ENCODE data around the gene RCAN2.
A peak's percentile ranks its signal among the peaks of the same experiment; 100 is the strongest.

RCAN2 gene

GRCh38 chr6:46491628-46492547 is 639 bp upstream of the RCAN2 start:
- peak in 1 of 2 donors; percentile 3 for DNase-seq (ENCODE audit: low read depth in 2 of 2)

GRCh38 chr6:46490425-46491200 is 636 bp downstream of the RCAN2 start:
- DNase-seq (ENCODE audit: low read depth in 2 of 2) = no peak

GRCh38 chr6:46486181-46486580 is 5.1 kb downstream of the RCAN2 start:
- no peak for DNase-seq (ENCODE audit: low read depth in 2 of 2)

- no peak for DNase-seq (ENCODE audit: low read depth in 2 of 2)
These were observed 7.0 kb downstream of the RCAN2 start for GRCh38 chr6:46484081-46484820.

GRCh38 chr6:46476301-46476700 is 14.9 kb downstream of the RCAN2 start:
- no peak for DNase-seq (ENCODE audit: low read depth in 2 of 2)

GRCh38 chr6:46473881-46474280 is 17.4 kb downstream of the RCAN2 start:
- no peak for DNase-seq (ENCODE audit: low read depth in 2 of 2)

GRCh38 chr6:46472243-46472642 is 19.0 kb downstream of the RCAN2 start:
- DNase-seq (ENCODE audit: low read depth in 2 of 2) = no peak

- DNase-seq (ENCODE audit: low read depth in 2 of 2) = no peak
These were observed 22.2 kb downstream of the RCAN2 start for GRCh38 chr6:46469021-46469420.

GRCh38 chr6:46468403-46469010 is 22.7 kb downstream of the RCAN2 start:
- no peak for DNase-seq (ENCODE audit: low read depth in 2 of 2)

- no peak for DNase-seq (ENCODE audit: low read depth in 2 of 2)
These were observed 24.7 kb downstream of the RCAN2 start for GRCh38 chr6:46466570-46466969.

- DNase-seq (ENCODE audit: low read depth in 2 of 2) = no peak
These were observed 25.7 kb downstream of the RCAN2 start for GRCh38 chr6:46465294-46466165.

- no peak for DNase-seq (ENCODE audit: low read depth in 2 of 2)
These were observed 35.0 kb downstream of the RCAN2 start for GRCh38 chr6:46456297-46456696.

- DNase-seq (ENCODE audit: low read depth in 2 of 2) = no peak
These were observed 36.6 kb downstream of the RCAN2 start for GRCh38 chr6:46454691-46455090.

- DNase-seq (ENCODE audit: low read depth in 2 of 2) = no peak
These were observed 37.4 kb downstream of the RCAN2 start for GRCh38 chr6:46453741-46454316.

GRCh38 chr6:46453216-46453615 is 38.0 kb downstream of the RCAN2 start:
- DNase-seq (ENCODE audit: low read depth in 2 of 2) = no peak

- no peak for DNase-seq (ENCODE audit: low read depth in 2 of 2)
These were observed 38.8 kb downstream of the RCAN2 start for GRCh38 chr6:46452312-46452917.

GRCh38 chr6:46451343-46451742 is 39.9 kb downstream of the RCAN2 start:
- DNase-seq (ENCODE audit: low read depth in 2 of 2) = no peak

- DNase-seq (ENCODE audit: low read depth in 2 of 2) = no peak
These were observed 46.3 kb downstream of the RCAN2 start for GRCh38 chr6:46444772-46445454.

GRCh38 chr6:46443623-46444022 is 47.6 kb downstream of the RCAN2 start:
- no peak for DNase-seq (ENCODE audit: low read depth in 2 of 2)

Data from stimulated activated CD4-positive, alpha-beta T cell treated with anti-CD3 and anti-CD28 coated beads, Interleukin-1b, Interleukin-23, amount 100 ng/mL, for 4 hours (primary cell).